HG03025 (cell line): Measurements from ENCODE around the gene CHRM3.

Source experiments
- ATAC-seq: cut with Tn5 transposase; IDR thresholded peaks from one replicate; pipeline ENCODE4 v1.9.1; 2021; ENCODE audit warnings: mild to moderate bottlenecking, moderate library complexity; ENCODE audit not compliant: unreplicated experiment, low FRiP score

Gene CHRM3

GRCh38 chr1:239394107-239394506 is 7.7 kb downstream of the CHRM3 start:
- ATAC-seq = no peak

- ATAC-seq = no peak
Observed at GRCh38 chr1:239413916-239414315, 27.5 kb downstream of the CHRM3 start.

GRCh38 chr1:239417221-239417620 is 30.9 kb downstream of the CHRM3 start:
- no peak for ATAC-seq

GRCh38 chr1:239417986-239418640 is 31.7 kb downstream of the CHRM3 start:
- no peak for ATAC-seq

- ATAC-seq = no peak
Observed at GRCh38 chr1:239418681-239419080, 32.3 kb downstream of the CHRM3 start.

- no peak for ATAC-seq
Observed at GRCh38 chr1:239421811-239422210, 35.4 kb downstream of the CHRM3 start.

GRCh38 chr1:239422818-239423217 is 36.5 kb downstream of the CHRM3 start:
- no peak for ATAC-seq

GRCh38 chr1:239426821-239427475 is 40.6 kb downstream of the CHRM3 start:
- ATAC-seq = no peak

- no peak for ATAC-seq
Observed at GRCh38 chr1:239427712-239428111, 41.3 kb downstream of the CHRM3 start.

GRCh38 chr1:239428120-239428710 is 41.8 kb downstream of the CHRM3 start:
- ATAC-seq = no peak

GRCh38 chr1:239429163-239429562 is 42.8 kb downstream of the CHRM3 start:
- no peak for ATAC-seq

GRCh38 chr1:239432255-239432654 is 45.9 kb downstream of the CHRM3 start:
- ATAC-seq = no peak

GRCh38 chr1:239434181-239434580 is 47.8 kb downstream of the CHRM3 start:
- ATAC-seq = no peak
